GM12878 (cell line): ENCODE measurements around the gene CAMKMT. TPM values are rescaled to one million over a fixed set of nuclear protein-coding genes. Genes with fewer than 3 reads are reported as not detected.

Source experiments
- ATAC-seq: fragments of 200-7000 bp; cut with Tn5 transposase; 3 replicates; pipeline ENCODE4 v1.9.1; 2020; ENCODE audit warnings: mild to moderate bottlenecking, moderate library complexity
- BruUV-seq: library from RNA; stranded (reverse); fragments of 400-500 nt; replicated peaks from 2 replicates; lab custom pipeline; 2021; lab: Mats Ljungman, UMichigan
- CTCF ChIA-PET: fragments of 300-600 bp; sonication (Branson Sonifier 250); formaldehyde crosslinking; extraction: SDS; loops from one replicate; lab custom pipeline; 2021; ENCODE audit warnings: inconsistent platforms; lab: Yijun Ruan, JAX
- POLR2A ChIA-PET: fragments of 350-600 bp; formaldehyde crosslinking; extraction: SDS; loops from one replicate; lab custom pipeline; 2021; ENCODE audit warnings: inconsistent platforms; lab: Charles Lee
- RAD21 ChIA-PET: fragments of 300-600 bp; sonication (Branson Sonifier 250); formaldehyde crosslinking; loops from one replicate; lab custom pipeline; 2023; ENCODE audit warnings: antibody characterized with exemption; ENCODE audit not compliant: unreplicated experiment; lab: Charles Lee
- SMC1A ChIA-PET: fragments of 300-600 bp; sonication (Branson Sonifier 250); formaldehyde crosslinking; loops from one replicate; lab custom pipeline; 2023; ENCODE audit not compliant: unreplicated experiment, uncharacterized antibody; lab: Charles Lee
- DNase-seq: peaks from one replicate; pipeline ENCODE4 v3.0.0-alpha.2; 2011; ENCODE audit warnings: low read depth, low spot score
- FAIRE-seq: peaks from 3 replicates; lab custom pipeline; 2011; peaks lifted over from hg19 to GRCh38; lab: Jason Lieb, UNC
- H2AFZ ChIP-seq: 2 replicates; pipeline ENCODE4 v1.6.0; 2011; ENCODE audit warnings: low read depth, low read length, control low read depth; ENCODE audit not compliant: control insufficient read depth
- H3K27ac ChIP-seq: 2 replicates; pipeline ENCODE4 v1.5.1; 2011; ENCODE audit warnings: control low read depth; ENCODE audit not compliant: control insufficient read depth, insufficient read depth
- H3K27me3 ChIP-seq, 2 experiments: replicated peaks in 1 of 2; 2 replicates each; pipeline versions ENCODE4 v1.6.0 to v1.6.1; 2011; ENCODE audit warnings: low read length in 1 of 2; ENCODE audit not compliant: control insufficient read depth in 2 of 2, insufficient read depth in 2 of 2
- H3K36me3 ChIP-seq, 2 experiments: 2 replicates each; pipeline ENCODE4 v1.5.1; 2011; ENCODE audit warnings: low read length in 1 of 2; ENCODE audit not compliant: control insufficient read depth in 2 of 2, insufficient read depth in 2 of 2
- H3K4me1 ChIP-seq: 2 replicates; pipeline ENCODE4 v1.6.1; 2011; ENCODE audit warnings: mild to moderate bottlenecking, low read length, moderate library complexity, mixed read lengths; ENCODE audit not compliant: control insufficient read depth, insufficient read depth
- H3K4me2 ChIP-seq: 2 replicates; pipeline ENCODE4 v1.6.0; 2011; ENCODE audit warnings: control low read depth; ENCODE audit not compliant: control insufficient read depth, insufficient read depth
- H3K4me3 ChIP-seq: fragments of 200-600 bp; sonication (generic); 2 replicates; pipeline ENCODE4 v1.5.1; 2016
- H3K79me2 ChIP-seq: 2 replicates; pipeline ENCODE4 v1.6.0; 2011; ENCODE audit warnings: low read length; ENCODE audit not compliant: control insufficient read depth, insufficient read depth
- H3K9ac ChIP-seq: 2 replicates; pipeline ENCODE4 v1.8.0; 2011; ENCODE audit warnings: low read length, control low read depth, mixed read lengths; ENCODE audit not compliant: control insufficient read depth, insufficient read depth
- H3K9me3 ChIP-seq: replicated peaks from 3 replicates; pipeline ENCODE4 v1.5.1; 2011; ENCODE audit warnings: mild to moderate bottlenecking, low read length; ENCODE audit not compliant: control insufficient read depth, insufficient read depth
- H4K20me1 ChIP-seq: 2 replicates; pipeline ENCODE4 v1.6.0; 2011; ENCODE audit not compliant: control insufficient read depth, insufficient read depth
- CTCF ChIP-seq, 3 experiments: IDR thresholded peaks in 2 of 3; conservative IDR thresholded peaks in 1 of 3; 2 replicates each; pipeline ENCODE4 v1.5.1; 2011; ENCODE audit warnings: low read depth in 3 of 3, low read length in 3 of 3, mild to moderate bottlenecking in 3 of 3, control low read depth in 2 of 3, moderate library complexity in 2 of 3, inconsistent platforms in 1 of 3, mixed read lengths in 1 of 3; ENCODE audit not compliant: control insufficient read depth in 2 of 3, insufficient read depth in 1 of 3; ENCODE audit errors: extremely low read depth in 1 of 3
- SPI1 ChIP-seq: IDR thresholded peaks from 2 replicates; pipeline ENCODE4 v1.6.1; 2011; ENCODE audit warnings: low read depth, mild to moderate bottlenecking, low read length, moderate library complexity, borderline replicate concordance; ENCODE audit not compliant: insufficient read depth
- WGBS: methylation state at CpG from one replicate; pipeline ENCODE4 v1.1.6; 2016; ENCODE audit warnings: low lambda C conversion rate; ENCODE audit not compliant: insufficient replicate concordance, insufficient coverage; ENCODE audit errors: missing lambda C conversion rate; 5-methylcytosine and 5-hydroxymethylcytosine counted together
- in situ Hi-C: fragments of 300-500 bp; cut with MboI; formaldehyde crosslinking; loops from 9 replicates; pipeline ENCODE4 v1.14.3; 2018; ENCODE audit warnings: mixed read lengths
- intact Hi-C: fragments of 100-400 bp; cut with micrococcal nuclease; formaldehyde crosslinking; loops from one replicate; pipeline ENCODE4 v1.14.2; 2022; ENCODE audit not compliant: unreplicated experiment
- polyA plus RNA-seq, 11 experiments: library from polyadenylated mRNA; depleted of rRNA in 4 of 11; unstranded in 6 of 11; stranded (reverse) in 5 of 11; fragments of >200 nt; fragmentation: Nextera tagmentation in 4 of 11; fragmentation: Illumina TruSeq in 1 of 11; extraction: Ambion mirVana in 4 of 11; extraction: Trizol in 1 of 11; gene quantifications; 1 replicate in 1 of 11; 2 replicates in 10 of 11; pipeline versions ENCODE4 v1.2.1 to v1.2.3, GENCODE V29; 2011 to 2016; ENCODE audit warnings: inconsistent platforms in 2 of 11, missing spikeins in 2 of 11, low read depth in 1 of 11
- total RNA-seq, 4 experiments: library from RNA; depleted of rRNA in 3 of 4; stranded (reverse); fragments of >200 nt in 3 of 4; fragmentation: Illumina TruSeq in 1 of 4; extraction: Trizol in 1 of 4; gene quantifications; 2 replicates each; pipeline versions ENCODE4 v1.2.1 to v1.2.3, GENCODE V29; 2013 to 2021

CAMKMT gene
- total and polyA plus RNA-seq, 10 of the 15 experiments (the other 5 are each of a cell fraction or from before 2014, with no cell fraction given), result 2.7 to 16.0 (median 11.8) TPM

GRCh38 chr2:44770221-44771195 lies 408.8 kb downstream of the CAMKMT start:
- no peaks in the 10 kb centered on the region for H3K9me3 ChIP-seq
- no TSS peak for BruUV-seq
- no peak overlapping the region for H2AFZ ChIP-seq
- H3K36me3 ChIP-seq, result no peaks in the 10 kb centered on the region
- no peaks in the 10 kb centered on the region for H3K4me1 ChIP-seq
- H3K4me3 ChIP-seq, result no peak overlapping the region
- no peaks in the 10 kb centered on the region for H3K79me2 ChIP-seq
- in situ Hi-C loops (no loop called here), intact Hi-C loops (no loop called here)
- 58% methylated on average over 6 of the region's 6 CpGs for WGBS
- peak; percentile 36 for ATAC-seq
- SMC1A ChIA-PET, result interaction anchor here (0.6 to 4.4 kb wide), 25 partner anchors 8 to 342 kb away, joined by 3 to 41 read pairs (median 4); no protein-coding TSS in a partner anchor
- CTCF ChIA-PET, result interaction anchor here (0.8 to 3.0 kb wide), 23 partner anchors 8 to 723 kb away, joined by 3 to 48 read pairs (median 4); no protein-coding TSS in a partner anchor
- TF ChIP-seq SPI1, result no peak
- peak in 1 of 3 experiments; percentile 3; a peak in 1 of 6 replicates for TF ChIP-seq CTCF (IDR thresholded peaks at IDR 0.05 in 2 of 3, conservative IDR thresholded peaks at IDR 0.05 in 1 of 3; ENCODE audit: control insufficient read depth in 2 of 3, extremely low read depth in 1 of 3, insufficient read depth in 1 of 3, low read depth in 3 of 3, low read length in 3 of 3)
- no peak overlapping the region for H3K27ac ChIP-seq
- RAD21 ChIA-PET, result interaction anchor here (0.6 to 2.3 kb wide), 10 partner anchors 9 to 369 kb away, joined by 3 to 25 read pairs (median 4); no protein-coding TSS in a partner anchor
- H3K9ac ChIP-seq, result no peak overlapping the region
- H3K4me2 ChIP-seq, result no peak overlapping the region
- no peaks in the 10 kb centered on the region for H4K20me1 ChIP-seq
- H3K27me3 ChIP-seq, result no peaks in the 10 kb centered on the region
- no peak for FAIRE-seq
- POLR2A ChIA-PET, result no interaction called here
- DNase-seq, result no peak
